ENCODE data around the gene DCXR.

The DCXR gene

DNA sequence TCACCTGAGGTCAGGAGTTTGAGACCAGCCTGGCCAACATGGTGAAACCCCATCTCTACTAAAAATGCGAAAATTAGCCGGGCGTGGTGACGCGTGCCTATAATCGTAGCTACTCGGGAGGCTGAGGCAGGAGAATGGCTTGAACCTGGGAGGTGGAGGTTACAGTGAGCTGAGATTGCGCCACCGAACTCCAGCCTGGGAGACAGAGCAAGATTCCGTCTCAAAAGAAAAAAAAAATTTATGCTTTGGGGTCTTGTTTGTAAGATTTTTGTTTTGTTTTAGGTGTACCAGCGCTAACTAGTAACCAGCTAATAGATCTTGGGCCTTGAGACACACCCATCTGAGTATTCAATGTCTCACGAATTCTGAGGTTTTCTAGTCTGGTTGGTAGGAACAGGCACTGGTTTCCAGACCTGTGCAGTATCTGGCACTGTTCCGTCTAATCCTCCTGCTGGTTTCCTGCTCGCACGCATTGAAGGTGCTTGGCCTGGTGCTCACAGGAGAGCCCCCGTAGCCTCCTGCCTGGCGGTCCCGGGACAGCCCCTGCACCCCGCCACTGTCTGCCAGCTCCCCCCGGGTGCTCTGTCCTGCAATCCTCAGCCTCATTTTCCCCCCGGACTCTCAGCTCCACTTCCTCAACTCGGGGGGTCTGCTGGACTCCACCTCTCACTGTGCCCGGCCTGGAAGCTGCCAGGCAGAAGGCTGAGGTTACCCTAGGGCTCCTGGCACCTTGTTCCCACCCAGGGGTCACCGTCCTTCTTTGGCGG, 38.7 kb upstream of the DCXR start:
- Mint-ChIP-seq H3K4me1 (peaks cover 11% of the 10 kb centered on the region), H3K27me3 (ENCODE audit: low read depth, poor library complexity) (peaks cover 25% of the 10 kb centered on the region), H3K27ac (peak overlapping the region; percentile 88), H3K4me3 (no peak overlapping the region), H3K36me3 (ENCODE audit: low read depth) (peaks cover 5% of the 10 kb centered on the region), H3K9me3 (peaks cover 16% of the 10 kb centered on the region)
- DNase-seq, result no peak
- TF ChIP-seq CTCF (IDR thresholded peaks at IDR 0.05), result no peak

DNA sequence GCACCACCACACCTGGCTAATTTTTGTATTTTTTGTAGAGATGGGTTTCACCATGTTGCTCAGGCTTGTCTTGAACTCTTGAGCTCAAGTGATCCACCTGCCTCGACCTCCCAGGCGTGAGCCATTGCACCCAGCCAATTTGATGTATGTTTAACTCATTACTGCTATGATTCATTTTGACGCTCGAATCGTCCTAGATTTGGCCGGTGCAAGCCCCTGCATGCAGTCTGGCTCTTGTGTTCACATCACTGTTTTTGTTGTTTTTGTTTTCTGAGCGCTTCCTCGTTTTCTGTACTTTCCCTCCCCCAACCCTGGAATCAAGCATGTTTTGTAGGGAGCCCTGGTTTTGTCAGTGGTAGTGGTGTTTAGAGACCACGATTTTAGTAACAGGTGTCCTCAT, 35.9 kb upstream of the DCXR start:
- peaks cover 16% of the 10 kb centered on the region for H3K9me3 Mint-ChIP-seq
- DNase-seq, result no peak
- TF ChIP-seq CTCF (IDR thresholded peaks at IDR 0.05), result no peak
- H3K4me1 Mint-ChIP-seq, result peaks cover 11% of the 10 kb centered on the region
- H3K36me3 Mint-ChIP-seq (ENCODE audit: low read depth), result peaks cover 5% of the 10 kb centered on the region
- no peak overlapping the region for H3K27ac Mint-ChIP-seq
- peaks cover 47% of the 10 kb centered on the region for H3K27me3 Mint-ChIP-seq (ENCODE audit: low read depth, poor library complexity)
- no peak overlapping the region for H3K4me3 Mint-ChIP-seq

DNA sequence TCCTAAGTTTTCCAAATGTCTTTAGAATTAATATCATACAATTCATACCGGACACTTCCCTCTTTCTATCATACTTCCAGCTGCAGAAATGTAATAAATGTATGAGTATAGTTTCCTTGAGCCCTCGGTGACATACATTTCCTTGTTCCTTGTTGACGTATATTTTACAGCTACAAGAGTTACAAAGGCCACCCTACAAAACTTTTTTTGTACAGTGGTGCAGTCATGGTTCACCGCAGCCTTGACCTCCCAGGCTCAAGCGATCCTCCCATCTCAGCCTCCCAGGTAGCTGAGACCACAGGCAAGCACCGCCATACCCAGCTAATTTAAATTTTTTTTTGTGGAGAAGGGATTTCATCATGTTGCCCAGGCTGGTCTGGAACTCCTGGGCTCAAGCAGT, 35.3 kb upstream of the DCXR start:
- Mint-ChIP-seq H3K9me3 (peaks cover 16% of the 10 kb centered on the region), H3K27me3 (ENCODE audit: low read depth, poor library complexity) (peaks cover 45% of the 10 kb centered on the region), H3K4me3 (no peak overlapping the region), H3K27ac (no peak overlapping the region), H3K36me3 (ENCODE audit: low read depth) (no peaks in the 10 kb centered on the region), H3K4me1 (peaks cover 5% of the 10 kb centered on the region)
- no peak for DNase-seq
- no peak for TF ChIP-seq CTCF (IDR thresholded peaks at IDR 0.05)

GRCh38 chr17:82070611-82071010, 33.1 kb upstream of the DCXR start:
- TF ChIP-seq CTCF (IDR thresholded peaks at IDR 0.05), result no peak
- Mint-ChIP-seq H3K27me3 (ENCODE audit: low read depth, poor library complexity) (peaks cover 45% of the 10 kb centered on the region), H3K4me3 (no peak overlapping the region), H3K27ac (no peak overlapping the region), H3K36me3 (ENCODE audit: low read depth) (no peaks in the 10 kb centered on the region), H3K4me1 (peaks cover 4% of the 10 kb centered on the region), H3K9me3 (peaks cover 16% of the 10 kb centered on the region)
- no peak for DNase-seq

DNA sequence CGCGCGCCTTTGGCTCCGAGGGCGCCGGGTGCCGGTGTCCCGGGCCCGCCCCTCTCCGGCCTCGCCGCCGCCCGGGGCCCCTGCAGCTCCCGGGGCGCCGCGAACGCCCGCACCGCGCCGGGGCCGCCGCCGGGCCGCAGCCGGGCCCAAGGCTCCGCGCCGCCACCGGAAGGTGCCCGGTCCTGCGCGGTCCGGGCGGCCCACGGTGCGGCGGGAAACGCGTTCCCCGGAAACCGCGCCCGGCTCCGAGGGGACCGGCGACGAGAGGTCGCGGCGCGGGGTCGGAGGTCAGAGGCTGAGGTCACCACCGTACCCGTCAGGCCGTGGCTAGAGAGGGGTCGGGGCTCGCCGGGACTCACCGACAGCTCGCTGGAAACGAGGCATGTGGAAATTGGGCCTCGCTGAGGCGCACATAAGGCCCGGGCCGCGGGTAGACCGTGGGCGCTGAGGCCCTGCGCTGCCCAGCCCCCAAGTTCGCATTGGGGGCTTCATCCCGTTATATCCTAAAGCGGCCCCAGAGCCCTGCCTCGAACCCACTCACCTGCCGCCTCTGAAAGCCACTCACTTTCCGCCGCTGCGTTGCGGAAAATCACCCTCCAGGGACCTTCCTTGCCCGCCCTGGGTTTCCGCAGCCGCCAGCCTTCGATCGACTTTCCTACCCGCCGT, 28.3 kb upstream of the DCXR start, which contains the start of gene DUS1L:
DUS1L (minus strand) TSS at position 167 of the 666 bp plus-strand sequence. CDS start 745 bp downstream, outside the sequence.
- H3K27me3 Mint-ChIP-seq (ENCODE audit: low read depth, poor library complexity), result peaks cover 19% of the 10 kb centered on the region
- peaks cover 4% of the 10 kb centered on the region for H3K4me1 Mint-ChIP-seq
- H3K36me3 Mint-ChIP-seq (ENCODE audit: low read depth), result no peaks in the 10 kb centered on the region
- no peak within 1 kb of the TSS for H3K27ac Mint-ChIP-seq
- H3K9me3 Mint-ChIP-seq, result no peaks in the 10 kb centered on the region
- peak; percentile 77 for DNase-seq
- no peak for TF ChIP-seq CTCF (IDR thresholded peaks at IDR 0.05)
- H3K4me3 Mint-ChIP-seq, result peak within 1 kb of the TSS; percentile 83

Measured in nephron progenitor cell (in vitro differentiated cells).